ENCODE results near the gene ARRB1.
"Not testable (repeated sequence)": the region's sequence is repeated elsewhere in the genome, so short reads cannot be mapped to it uniquely, and the experiment has no call there.

ARRB1 gene

GRCh38 chr11:75325713-75326438, 25.6 kb downstream of the ARRB1 start:
- in situ Hi-C loops (cut with HindIII; ENCODE audit: low sequenced_read_pairs), result no loop called here

GRCh38 chr11:75324740-75325139, 26.7 kb downstream of the ARRB1 start:
- in situ Hi-C loops (cut with HindIII; ENCODE audit: low sequenced_read_pairs), result no loop called here

- in situ Hi-C loops (cut with HindIII; ENCODE audit: low sequenced_read_pairs), result no loop called here
These were observed 27.3 kb downstream of the ARRB1 start for GRCh38 chr11:75324189-75324588.

- in situ Hi-C loops (cut with HindIII; ENCODE audit: low sequenced_read_pairs), result no loop called here
These were observed 27.9 kb downstream of the ARRB1 start for GRCh38 chr11:75323609-75324008.

GRCh38 chr11:75320643-75321042, 30.8 kb downstream of the ARRB1 start:
- in situ Hi-C loops (cut with HindIII; ENCODE audit: low sequenced_read_pairs), result no loop called here

- in situ Hi-C loops (cut with HindIII; ENCODE audit: low sequenced_read_pairs), result no loop called here
These were observed 31.3 kb downstream of the ARRB1 start for GRCh38 chr11:75320046-75320618.

- in situ Hi-C loops (cut with HindIII; ENCODE audit: low sequenced_read_pairs), result no loop called here
These were observed 32.2 kb downstream of the ARRB1 start for GRCh38 chr11:75319035-75319877.

- in situ Hi-C loops (cut with HindIII; ENCODE audit: low sequenced_read_pairs), result no loop called here
These were observed 33.9 kb downstream of the ARRB1 start for GRCh38 chr11:75317446-75318122.

- in situ Hi-C loops (cut with HindIII; ENCODE audit: low sequenced_read_pairs), result no loop called here
These were observed 36.0 kb downstream of the ARRB1 start for GRCh38 chr11:75315439-75315805.

GRCh38 chr11:75314771-75315438, 36.6 kb downstream of the ARRB1 start:
- in situ Hi-C loops (cut with HindIII; ENCODE audit: low sequenced_read_pairs), result no loop called here

GRCh38 chr11:75313513-75314272, 37.8 kb downstream of the ARRB1 start:
- in situ Hi-C loops (cut with HindIII; ENCODE audit: low sequenced_read_pairs), result no loop called here

- in situ Hi-C loops (cut with HindIII; ENCODE audit: low sequenced_read_pairs), result no loop called here
These were observed 39.1 kb downstream of the ARRB1 start for GRCh38 chr11:75312346-75312745.

- in situ Hi-C loops (cut with HindIII; ENCODE audit: low sequenced_read_pairs), result no loop called here
These were observed 39.6 kb downstream of the ARRB1 start for GRCh38 chr11:75311858-75312288.

GRCh38 chr11:75308986-75309385, 42.5 kb downstream of the ARRB1 start:
- in situ Hi-C loops (cut with HindIII; ENCODE audit: low sequenced_read_pairs), result no loop called here

- in situ Hi-C loops (cut with HindIII; ENCODE audit: low sequenced_read_pairs), result no loop called here
These were observed 43.3 kb downstream of the ARRB1 start for GRCh38 chr11:75308116-75308515.

GRCh38 chr11:75307058-75307457, 44.4 kb downstream of the ARRB1 start:
- in situ Hi-C loops (cut with HindIII; ENCODE audit: low sequenced_read_pairs), result no loop called here

GRCh38 chr11:75306529-75306928, 44.9 kb downstream of the ARRB1 start:
- in situ Hi-C loops (cut with HindIII; ENCODE audit: low sequenced_read_pairs), result no loop called here

GRCh38 chr11:75305993-75306392, 45.5 kb downstream of the ARRB1 start:
- in situ Hi-C loops (cut with HindIII; ENCODE audit: low sequenced_read_pairs), result no loop called here

- in situ Hi-C loops (cut with HindIII; ENCODE audit: low sequenced_read_pairs), result no loop called here
These were observed 46.0 kb downstream of the ARRB1 start for GRCh38 chr11:75305452-75305851.

GRCh38 chr11:75304941-75305340, 46.5 kb downstream of the ARRB1 start:
- in situ Hi-C loops (cut with HindIII; ENCODE audit: low sequenced_read_pairs), result not testable (repeated sequence)

All from DLD1 (cell line).